Activated CD4-positive, alpha-beta memory T cell treated with anti-CD3 and anti-CD28 coated beads, Interleukin-2, amount 10 ng/mL, durations not matched to agents 7 days and 5 days (primary cell): Measurements from ENCODE around the gene ATAD3C. TPM values are rescaled to one million over a fixed set of nuclear protein-coding genes. Genes with fewer than 3 reads are reported as not detected.
"Not testable (repeated sequence)": the region's sequence is repeated elsewhere in the genome, so short reads cannot be mapped to it uniquely, and the experiment has no call there.

ENCODE experiments used
- CTCF ChIA-PET: fragments of 350-600 bp; sonication (Branson Sonifier 250); formaldehyde crosslinking; loops from one replicate; lab custom pipeline; 2021; ENCODE audit warnings: antibody characterized with exemption, inconsistent platforms; lab: Charles Lee
- POLR2A ChIA-PET: fragments of 350-600 bp; sonication (Branson Sonifier 250); formaldehyde crosslinking; loops from one replicate; lab custom pipeline; 2021; ENCODE audit warnings: antibody characterized with exemption; lab: Charles Lee
- DNase-seq: peaks from one replicate; pipeline ENCODE4 v3.0.0-alpha.2; 2020
- H3K27ac Mint-ChIP-seq: one replicate; pipeline ENCODE4 v1.8.0; 2021; ENCODE audit warnings: mild to moderate bottlenecking, mixed read lengths
- H3K27me3 Mint-ChIP-seq: one replicate; pipeline ENCODE4 v1.8.0; 2021; ENCODE audit warnings: mixed read lengths
- H3K36me3 Mint-ChIP-seq: one replicate; pipeline ENCODE4 v1.8.0; 2021; ENCODE audit warnings: low read depth, mixed read lengths
- H3K4me1 Mint-ChIP-seq: one replicate; pipeline ENCODE4 v1.8.0; 2021; ENCODE audit warnings: mixed read lengths
- H3K4me3 Mint-ChIP-seq: one replicate; pipeline ENCODE4 v1.8.0; 2021; ENCODE audit warnings: mild to moderate bottlenecking, mixed read lengths
- H3K9me3 Mint-ChIP-seq: one replicate; pipeline ENCODE4 v1.8.0; 2021; ENCODE audit warnings: mixed read lengths
- total RNA-seq, 2 experiments: library from RNA; stranded (reverse); gene quantifications; one replicate each; pipeline ENCODE4 v1.2.3, GENCODE V29; 2021

ATAD3C gene
- total RNA-seq, 2 experiments from 2014 or later, result 0.98 to 1.4 TPM

GRCh38 chr1:1482856-1483255 lies 33.4 kb downstream of the ATAD3C start:
- H3K9me3 Mint-ChIP-seq, result no peaks in the 10 kb centered on the region
- CTCF ChIA-PET, result no interaction called here
- H3K27me3 Mint-ChIP-seq, result no peaks in the 10 kb centered on the region
- POLR2A ChIA-PET, result no interaction called here
- no peak for DNase-seq
- no peaks in the 10 kb centered on the region for H3K4me1 Mint-ChIP-seq
- H3K36me3 Mint-ChIP-seq, result peaks cover 21% of the 10 kb centered on the region
- no peak overlapping the region for H3K27ac Mint-ChIP-seq
- H3K4me3 Mint-ChIP-seq, result no peak overlapping the region

GRCh38 chr1:1483714-1484113 lies 34.2 kb downstream of the ATAD3C start:
- Mint-ChIP-seq H3K4me3 (no peak overlapping the region), H3K27me3 (no peaks in the 10 kb centered on the region), H3K36me3 (peaks cover 24% of the 10 kb centered on the region), H3K4me1 (no peaks in the 10 kb centered on the region), H3K9me3 (no peaks in the 10 kb centered on the region), H3K27ac (no peak overlapping the region)
- no peak for DNase-seq
- ChIA-PET POLR2A (interaction anchor here (0.7 kb wide), 1 partner anchor 16 kb away, joined by 3 read pairs; no protein-coding TSS in a partner anchor), CTCF (no interaction called here)

GRCh38 chr1:1484976-1485750 lies 35.7 kb downstream of the ATAD3C start:
- H3K27ac Mint-ChIP-seq, H3K9me3 Mint-ChIP-seq, CTCF ChIA-PET, POLR2A ChIA-PET, H3K27me3 Mint-ChIP-seq, H3K4me1 Mint-ChIP-seq, DNase-seq, H3K4me3 Mint-ChIP-seq: not testable (repeated sequence)
- H3K36me3 Mint-ChIP-seq, result peaks cover 28% of the 10 kb centered on the region

GRCh38 chr1:1485755-1486317 lies 36.3 kb downstream of the ATAD3C start:
- DNase-seq, H3K27ac Mint-ChIP-seq, CTCF ChIA-PET, H3K4me1 Mint-ChIP-seq, H3K4me3 Mint-ChIP-seq, POLR2A ChIA-PET, H3K9me3 Mint-ChIP-seq, H3K27me3 Mint-ChIP-seq: not testable (repeated sequence)
- peaks cover 29% of the 10 kb centered on the region for H3K36me3 Mint-ChIP-seq

- Mint-ChIP-seq H3K4me1 (no peaks in the 10 kb centered on the region), H3K4me3 (no peak overlapping the region), H3K9me3 (peaks cover 2% of the 10 kb centered on the region), H3K27ac (no peak overlapping the region), H3K36me3 (peaks cover 45% of the 10 kb centered on the region), H3K27me3 (no peaks in the 10 kb centered on the region)
- CTCF ChIA-PET, result no interaction called here
- POLR2A ChIA-PET, result no interaction called here
- no peak for DNase-seq
Measured at GRCh38 chr1:1487701-1488100, 38.2 kb downstream of the ATAD3C start.

GRCh38 chr1:1489231-1489630 lies 39.7 kb downstream of the ATAD3C start:
- POLR2A ChIA-PET, result no interaction called here
- CTCF ChIA-PET, result no interaction called here
- H3K4me3 Mint-ChIP-seq, result no peak overlapping the region
- H3K4me1 Mint-ChIP-seq, result no peaks in the 10 kb centered on the region
- no peak for DNase-seq
- H3K36me3 Mint-ChIP-seq, result peaks cover 57% of the 10 kb centered on the region
- H3K27ac Mint-ChIP-seq, result no peak overlapping the region
- peaks cover 5% of the 10 kb centered on the region for H3K9me3 Mint-ChIP-seq
- H3K27me3 Mint-ChIP-seq, result no peaks in the 10 kb centered on the region

- Mint-ChIP-seq H3K4me1 (no peaks in the 10 kb centered on the region), H3K27me3 (no peaks in the 10 kb centered on the region), H3K9me3 (peaks cover 5% of the 10 kb centered on the region), H3K36me3 (peaks cover 62% of the 10 kb centered on the region), H3K4me3 (no peak overlapping the region), H3K27ac (no peak overlapping the region)
- no peak for DNase-seq
- POLR2A ChIA-PET, result no interaction called here
- CTCF ChIA-PET, result no interaction called here
Measured at GRCh38 chr1:1489861-1490260, 40.4 kb downstream of the ATAD3C start.

GRCh38 chr1:1490633-1491230 lies 41.2 kb downstream of the ATAD3C start:
- POLR2A ChIA-PET, result no interaction called here
- Mint-ChIP-seq H3K27ac (no peak overlapping the region), H3K9me3 (peaks cover 5% of the 10 kb centered on the region), H3K4me1 (no peaks in the 10 kb centered on the region), H3K27me3 (no peaks in the 10 kb centered on the region), H3K36me3 (peaks cover 63% of the 10 kb centered on the region), H3K4me3 (no peak overlapping the region)
- DNase-seq, result no peak
- CTCF ChIA-PET, result no interaction called here

- ChIA-PET POLR2A (no interaction called here), CTCF (interaction anchor here (0.9 kb wide), 1 partner anchor 14 kb away, joined by 3 read pairs; no protein-coding TSS in a partner anchor)
- no peak overlapping the region for H3K27ac Mint-ChIP-seq
- H3K36me3 Mint-ChIP-seq, result peaks cover 63% of the 10 kb centered on the region
- H3K4me1 Mint-ChIP-seq, result no peaks in the 10 kb centered on the region
- no peak overlapping the region for H3K4me3 Mint-ChIP-seq
- H3K27me3 Mint-ChIP-seq, result no peaks in the 10 kb centered on the region
- H3K9me3 Mint-ChIP-seq, result peaks cover 5% of the 10 kb centered on the region
- no peak for DNase-seq
Measured at GRCh38 chr1:1491601-1492000, 42.1 kb downstream of the ATAD3C start.

- CTCF ChIA-PET, result not testable (repeated sequence)
Measured at GRCh38 chr1:1494311-1494710, 44.8 kb downstream of the ATAD3C start.

GRCh38 chr1:1495461-1495975 lies 46.0 kb downstream of the ATAD3C start:
- H3K27ac Mint-ChIP-seq, H3K4me1 Mint-ChIP-seq, CTCF ChIA-PET, H3K4me3 Mint-ChIP-seq, H3K27me3 Mint-ChIP-seq, POLR2A ChIA-PET, DNase-seq, H3K9me3 Mint-ChIP-seq: not testable (repeated sequence)
- H3K36me3 Mint-ChIP-seq, result peaks cover 38% of the 10 kb centered on the region

More at GRCh38 chr1:1494311-1494710, 44.8 kb downstream of the ATAD3C start:
- POLR2A ChIA-PET, H3K27ac Mint-ChIP-seq, H3K9me3 Mint-ChIP-seq, H3K4me3 Mint-ChIP-seq, H3K4me1 Mint-ChIP-seq, DNase-seq, H3K27me3 Mint-ChIP-seq: not testable (repeated sequence)
- peaks cover 50% of the 10 kb centered on the region for H3K36me3 Mint-ChIP-seq

- DNase-seq, result peak; percentile 86
- Mint-ChIP-seq H3K27ac (peak overlapping the region; percentile 91), H3K4me1 (peaks cover 23% of the 10 kb centered on the region), H3K4me3 (peak overlapping the region; percentile 73)
- not testable (repeated sequence) for H3K27me3 Mint-ChIP-seq, H3K9me3 Mint-ChIP-seq, H3K36me3 Mint-ChIP-seq
- POLR2A ChIA-PET, result interaction anchor here (0.8 to 1.6 kb wide), 3 partner anchors 65 to 130 kb away, joined by 3 to 5 read pairs (median 4); partner anchors contain the start of gene AURKAIP1
- CTCF ChIA-PET, result interaction anchor here (0.6 to 2.0 kb wide), 12 partner anchors 13 to 254 kb away, joined by 3 to 8 read pairs (median 4); partner anchors contain the start of genes AURKAIP1 and CCNL2
Measured at GRCh38 chr1:1504777-1505365, 55.4 kb downstream of the ATAD3C start.
